ENCODE data around the gene RALGAPA2.
A peak's percentile ranks its signal among the peaks of the same experiment; 100 is the strongest.

Gene RALGAPA2

DNA sequence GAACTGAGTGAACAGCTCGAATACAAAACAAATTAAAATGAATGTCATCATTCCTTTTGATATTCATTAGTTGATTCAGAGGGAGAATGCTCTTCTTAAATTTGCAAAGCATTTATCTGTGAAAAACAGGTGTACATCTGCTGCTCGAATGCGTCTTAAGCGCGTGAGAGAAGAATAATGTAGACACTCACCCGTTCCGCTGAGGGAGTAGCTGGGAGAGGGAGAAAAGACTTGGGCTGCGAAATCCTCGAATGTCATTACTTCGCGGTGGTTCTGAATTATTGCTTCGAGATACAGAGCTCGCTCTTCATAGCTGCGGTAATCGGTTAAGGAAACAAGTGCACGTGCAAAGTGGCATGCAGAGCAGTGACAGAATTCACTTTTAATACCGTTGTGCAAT lies 300.6 kb downstream of the RALGAPA2 start:
- TF ChIP-seq ARNT (IDR thresholded peaks at IDR 0.05), result no peak
- no peak for TF ChIP-seq NFRKB (IDR thresholded peaks at IDR 0.05)
- TF ChIP-seq PKNOX1 (IDR thresholded peaks at IDR 0.05), result no peak
- TF ChIP-seq FOXA1 (IDR thresholded peaks at IDR 0.05), result no peak
- no peak for TF ChIP-seq HDGF (IDR thresholded peaks at IDR 0.05; ENCODE audit: borderline replicate concordance)
- no peak for TF ChIP-seq SUZ12 (IDR thresholded peaks at IDR 0.05)
- TF ChIP-seq TARDBP (IDR thresholded peaks at IDR 0.05), result no peak
- no peak for TF ChIP-seq L3MBTL2 (conservative IDR thresholded peaks at IDR 0.05)
- no peak for TF ChIP-seq ELF4 (IDR thresholded peaks at IDR 0.05)
- no peak for TF ChIP-seq CTBP1 (IDR thresholded peaks at IDR 0.05; ENCODE audit: borderline replicate concordance)
- TF ChIP-seq SP1 (IDR thresholded peaks at IDR 0.05), result no peak
- no peak for TF ChIP-seq FOXK2 (IDR thresholded peaks at IDR 0.05)
- TF ChIP-seq BHLHE40 (IDR thresholded peaks at IDR 0.05; ENCODE audit: borderline replicate concordance), result no peak
- TF ChIP-seq FOXM1 (IDR thresholded peaks at IDR 0.05; ENCODE audit: borderline replicate concordance), result no peak
- no peak for TF ChIP-seq ZNF384 (IDR thresholded peaks at IDR 0.05)
- no peak for DNase-seq (ENCODE audit: extremely low spot score)
- ChIA-PET POLR2A (no interaction called here), CTCF (no interaction called here)

DNA sequence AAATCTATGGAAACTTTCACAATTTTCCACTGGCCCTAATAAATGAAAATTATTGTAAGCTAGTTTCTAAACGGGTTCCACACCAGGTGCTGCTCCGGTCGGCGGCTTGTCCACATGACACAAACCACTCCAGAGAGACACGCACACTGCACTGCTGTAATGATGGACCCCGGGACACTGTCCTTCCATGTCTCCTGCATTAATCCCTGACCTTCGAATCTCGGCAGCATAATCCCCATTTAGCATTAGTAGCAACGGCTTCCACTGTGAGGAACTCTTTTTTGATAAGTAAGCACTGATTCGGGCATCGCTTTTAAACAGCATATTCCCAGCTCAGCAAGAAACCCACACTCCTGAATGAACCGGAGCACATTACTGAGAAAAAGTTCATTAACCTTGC lies 301.0 kb downstream of the RALGAPA2 start:
- no peak for TF ChIP-seq PKNOX1 (IDR thresholded peaks at IDR 0.05)
- TF ChIP-seq BHLHE40 (IDR thresholded peaks at IDR 0.05; ENCODE audit: borderline replicate concordance), result no peak
- TF ChIP-seq ARNT (IDR thresholded peaks at IDR 0.05), result no peak
- TF ChIP-seq SUZ12 (IDR thresholded peaks at IDR 0.05), result no peak
- no peak for TF ChIP-seq FOXA1 (IDR thresholded peaks at IDR 0.05)
- TF ChIP-seq ELF4 (IDR thresholded peaks at IDR 0.05), result no peak
- TF ChIP-seq TARDBP (IDR thresholded peaks at IDR 0.05), result no peak
- no peak for TF ChIP-seq FOXK2 (IDR thresholded peaks at IDR 0.05)
- no peak for TF ChIP-seq ZNF384 (IDR thresholded peaks at IDR 0.05)
- no peak for TF ChIP-seq FOXM1 (IDR thresholded peaks at IDR 0.05; ENCODE audit: borderline replicate concordance)
- no peak for TF ChIP-seq NFRKB (IDR thresholded peaks at IDR 0.05)
- TF ChIP-seq CTBP1 (IDR thresholded peaks at IDR 0.05; ENCODE audit: borderline replicate concordance), result no peak
- no peak for TF ChIP-seq HDGF (IDR thresholded peaks at IDR 0.05; ENCODE audit: borderline replicate concordance)
- no peak for TF ChIP-seq SP1 (IDR thresholded peaks at IDR 0.05)
- TF ChIP-seq LEF1 (IDR thresholded peaks at IDR 0.05; ENCODE audit: borderline replicate concordance), result no peak
- no peak for TF ChIP-seq L3MBTL2 (conservative IDR thresholded peaks at IDR 0.05)
- ChIA-PET CTCF (no interaction called here), POLR2A (interaction anchor here (1.3 kb wide), 1 partner anchor 43 kb away, joined by 4 read pairs; the partner anchor contains the start of gene INSM1)
- no peak for DNase-seq (ENCODE audit: extremely low spot score)

DNA sequence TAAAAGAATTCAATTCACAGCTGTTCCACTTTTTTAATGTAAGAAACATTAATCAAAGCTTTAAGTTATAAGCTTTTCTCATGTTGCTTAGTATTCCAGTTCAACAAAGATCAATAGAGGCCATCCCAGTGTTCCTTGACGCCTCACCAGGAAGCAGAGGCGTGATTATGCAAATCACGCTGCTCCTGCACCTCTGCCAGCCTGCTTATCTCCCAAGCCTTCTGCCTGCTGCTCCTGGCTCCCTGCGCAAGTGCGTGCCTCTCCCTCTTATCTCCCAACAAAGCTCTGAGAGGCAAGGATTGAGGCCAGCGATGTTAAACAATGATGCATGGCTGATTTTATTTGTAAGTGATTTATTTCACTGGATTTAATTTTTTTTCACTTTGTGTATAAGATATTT lies 301.8 kb downstream of the RALGAPA2 start:
- ChIA-PET CTCF (no interaction called here), POLR2A (interaction anchor here (1.3 kb wide), 1 partner anchor 42 kb away, joined by 4 read pairs; the partner anchor contains the start of gene INSM1)
- DNase-seq (ENCODE audit: extremely low spot score), result peak; percentile 28
- no peak for TF ChIP-seq LEF1 (IDR thresholded peaks at IDR 0.05; ENCODE audit: borderline replicate concordance)
- TF ChIP-seq TARDBP (IDR thresholded peaks at IDR 0.05), result no peak
- TF ChIP-seq CTBP1 (IDR thresholded peaks at IDR 0.05; ENCODE audit: borderline replicate concordance), result no peak
- TF ChIP-seq FOXA1 (IDR thresholded peaks at IDR 0.05), result no peak
- TF ChIP-seq BHLHE40 (IDR thresholded peaks at IDR 0.05; ENCODE audit: borderline replicate concordance), result no peak
- TF ChIP-seq ZNF384 (IDR thresholded peaks at IDR 0.05), result no peak
- no peak for TF ChIP-seq PKNOX1 (IDR thresholded peaks at IDR 0.05)
- no peak for TF ChIP-seq L3MBTL2 (conservative IDR thresholded peaks at IDR 0.05)
- no peak for TF ChIP-seq ARNT (IDR thresholded peaks at IDR 0.05)
- TF ChIP-seq NFRKB (IDR thresholded peaks at IDR 0.05), result no peak

GRCh38 chr20:20409331-20409730 lies 303.1 kb downstream of the RALGAPA2 start:
- POLR2A ChIA-PET, result no interaction called here
- no peak for DNase-seq (ENCODE audit: extremely low spot score)
- CTCF ChIA-PET, result interaction anchor here (0.7 kb wide), 1 partner anchor 42 kb away, joined by 3 read pairs; no protein-coding TSS in a partner anchor
- TF ChIP-seq SUZ12 (IDR thresholded peaks at IDR 0.05), result no peak
- TF ChIP-seq NFRKB (IDR thresholded peaks at IDR 0.05), result no peak
- no peak for TF ChIP-seq HDGF (IDR thresholded peaks at IDR 0.05; ENCODE audit: borderline replicate concordance)
- TF ChIP-seq TARDBP (IDR thresholded peaks at IDR 0.05), result no peak
- TF ChIP-seq FOXM1 (IDR thresholded peaks at IDR 0.05; ENCODE audit: borderline replicate concordance), result no peak
- no peak for TF ChIP-seq CTBP1 (IDR thresholded peaks at IDR 0.05; ENCODE audit: borderline replicate concordance)

GRCh38 chr20:20407891-20408805 lies 304.3 kb downstream of the RALGAPA2 start:
- DNase-seq (ENCODE audit: extremely low spot score), result peak; percentile 44
- CTCF ChIA-PET, result no interaction called here

More at GRCh38 chr20:20407891-20408805, 304.3 kb downstream of the RALGAPA2 start:
- TF ChIP-seq ELF4 (IDR thresholded peaks at IDR 0.05), result no peak
- no peak for TF ChIP-seq ZNF384 (IDR thresholded peaks at IDR 0.05)
- TF ChIP-seq LEF1 (IDR thresholded peaks at IDR 0.05; ENCODE audit: borderline replicate concordance), result no peak
- TF ChIP-seq PKNOX1 (IDR thresholded peaks at IDR 0.05), result no peak
- TF ChIP-seq L3MBTL2 (conservative IDR thresholded peaks at IDR 0.05), result no peak
- TF ChIP-seq ARNT (IDR thresholded peaks at IDR 0.05), result no peak
- no peak for TF ChIP-seq FOXA1 (IDR thresholded peaks at IDR 0.05)
- TF ChIP-seq BHLHE40 (IDR thresholded peaks at IDR 0.05; ENCODE audit: borderline replicate concordance), result no peak
- TF ChIP-seq TARDBP (IDR thresholded peaks at IDR 0.05), result no peak
- no peak for TF ChIP-seq HDGF (IDR thresholded peaks at IDR 0.05; ENCODE audit: borderline replicate concordance)
- TF ChIP-seq CTBP1 (IDR thresholded peaks at IDR 0.05; ENCODE audit: borderline replicate concordance), result no peak
- POLR2A ChIA-PET, result no interaction called here
